NCI-H345 treated with DMSO at 0.1 percent for 48 hours (cell line): ENCODE results near the gene SORBS2.
"Not testable (repeated sequence)": the region's sequence is repeated elsewhere in the genome, so short reads cannot be mapped to it uniquely, and the experiment has no call there.

Experiments used
- DNase-seq: peaks from one replicate; lab custom pipeline; 2025; ENCODE audit not compliant: unreplicated experiment; lab: John Stamatoyannopoulos, UW

Gene SORBS2, protein sequence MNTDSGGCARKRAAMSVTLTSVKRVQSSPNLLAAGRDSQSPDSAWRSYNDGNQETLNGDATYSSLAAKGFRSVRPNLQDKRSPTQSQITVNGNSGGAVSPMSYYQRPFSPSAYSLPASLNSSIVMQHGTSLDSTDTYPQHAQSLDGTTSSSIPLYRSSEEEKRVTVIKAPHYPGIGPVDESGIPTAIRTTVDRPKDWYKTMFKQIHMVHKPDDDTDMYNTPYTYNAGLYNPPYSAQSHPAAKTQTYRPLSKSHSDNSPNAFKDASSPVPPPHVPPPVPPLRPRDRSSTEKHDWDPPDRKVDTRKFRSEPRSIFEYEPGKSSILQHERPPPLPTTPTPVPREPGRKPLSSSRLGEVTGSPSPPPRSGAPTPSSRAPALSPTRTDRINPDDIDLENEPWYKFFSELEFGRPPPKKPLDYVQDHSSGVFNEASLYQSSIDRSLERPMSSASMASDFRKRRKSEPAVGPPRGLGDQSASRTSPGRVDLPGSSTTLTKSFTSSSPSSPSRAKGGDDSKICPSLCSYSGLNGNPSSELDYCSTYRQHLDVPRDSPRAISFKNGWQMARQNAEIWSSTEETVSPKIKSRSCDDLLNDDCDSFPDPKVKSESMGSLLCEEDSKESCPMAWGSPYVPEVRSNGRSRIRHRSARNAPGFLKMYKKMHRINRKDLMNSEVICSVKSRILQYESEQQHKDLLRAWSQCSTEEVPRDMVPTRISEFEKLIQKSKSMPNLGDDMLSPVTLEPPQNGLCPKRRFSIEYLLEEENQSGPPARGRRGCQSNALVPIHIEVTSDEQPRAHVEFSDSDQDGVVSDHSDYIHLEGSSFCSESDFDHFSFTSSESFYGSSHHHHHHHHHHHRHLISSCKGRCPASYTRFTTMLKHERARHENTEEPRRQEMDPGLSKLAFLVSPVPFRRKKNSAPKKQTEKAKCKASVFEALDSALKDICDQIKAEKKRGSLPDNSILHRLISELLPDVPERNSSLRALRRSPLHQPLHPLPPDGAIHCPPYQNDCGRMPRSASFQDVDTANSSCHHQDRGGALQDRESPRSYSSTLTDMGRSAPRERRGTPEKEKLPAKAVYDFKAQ (N-terminal part only)

GRCh38 chr4:185811509-185812364 lies at the start of gene SORBS2:
Gene SORBS2 (minus strand): TSS chr4:185812194. CDS start chr4:185690571, 121,623 bp downstream.
- peak; percentile 80 for DNase-seq

- DNase-seq = no peak
Measured at GRCh38 chr4:185859111-185859510, 47.1 kb upstream of the SORBS2 start.

DNA sequence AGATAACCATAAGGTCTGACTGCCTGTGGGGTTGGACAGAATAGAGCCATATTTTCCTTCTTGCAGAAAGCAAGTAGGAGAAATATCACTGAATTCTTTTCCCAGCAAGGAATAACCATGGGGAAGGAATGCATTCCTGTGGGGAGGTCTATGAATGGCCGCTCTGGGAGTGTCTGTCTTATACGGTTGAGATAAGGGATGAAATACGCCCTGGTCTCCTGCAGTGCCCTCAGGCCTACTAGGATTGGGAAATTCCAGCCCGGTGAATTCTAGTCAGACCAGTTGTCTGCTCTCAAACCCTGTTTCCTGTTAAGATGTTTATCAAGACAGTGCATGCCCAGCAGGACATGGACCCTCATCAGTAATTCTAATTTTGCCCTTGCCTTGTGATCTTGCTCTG lies 45.6 kb upstream of the SORBS2 start:
- not testable (repeated sequence) for DNase-seq

DNA sequence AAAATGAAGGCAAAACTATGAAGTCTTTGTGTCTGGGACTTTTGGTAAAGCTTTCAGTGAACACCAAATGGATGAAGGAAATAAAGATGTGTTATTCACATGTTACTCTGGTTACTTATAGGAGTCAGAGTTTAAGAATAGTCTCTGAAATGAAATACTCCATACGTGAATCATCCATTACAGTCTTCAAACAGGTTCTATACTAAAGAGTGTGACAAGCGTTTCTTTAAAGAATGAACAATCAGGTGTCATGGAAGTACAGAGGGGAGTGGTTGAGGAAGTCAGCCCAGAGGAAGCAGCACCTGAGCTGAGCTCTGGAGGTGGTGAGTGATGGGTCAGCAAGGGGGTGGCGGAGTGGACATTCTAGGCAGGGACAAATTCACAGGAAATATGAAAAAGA lies 41.8 kb upstream of the SORBS2 start:
- DNase-seq = no peak

DNA sequence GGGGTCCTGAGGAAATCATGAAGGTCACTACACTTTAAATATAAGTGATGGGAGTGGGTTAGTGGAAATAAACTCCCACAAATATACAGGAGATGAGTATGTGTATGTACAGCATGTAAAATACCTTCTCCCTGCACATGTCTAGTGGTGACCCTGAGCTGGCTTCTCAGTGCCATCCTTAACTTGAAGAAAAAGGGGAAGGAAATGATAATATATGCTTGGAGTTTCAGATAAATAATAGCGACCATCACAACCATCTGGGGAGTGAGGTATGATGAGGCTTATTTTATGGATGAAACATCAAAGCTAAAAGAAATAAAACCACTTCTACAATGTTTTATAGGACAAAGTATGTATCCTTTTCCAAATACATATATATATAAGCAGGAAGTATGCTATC lies 41.0 kb upstream of the SORBS2 start:
- DNase-seq = no peak

GRCh38 chr4:185849664-185850550 lies 37.9 kb upstream of the SORBS2 start:
- DNase-seq = no peak

- DNase-seq = no peak
Measured at GRCh38 chr4:185847352-185848097, 35.5 kb upstream of the SORBS2 start.

DNA sequence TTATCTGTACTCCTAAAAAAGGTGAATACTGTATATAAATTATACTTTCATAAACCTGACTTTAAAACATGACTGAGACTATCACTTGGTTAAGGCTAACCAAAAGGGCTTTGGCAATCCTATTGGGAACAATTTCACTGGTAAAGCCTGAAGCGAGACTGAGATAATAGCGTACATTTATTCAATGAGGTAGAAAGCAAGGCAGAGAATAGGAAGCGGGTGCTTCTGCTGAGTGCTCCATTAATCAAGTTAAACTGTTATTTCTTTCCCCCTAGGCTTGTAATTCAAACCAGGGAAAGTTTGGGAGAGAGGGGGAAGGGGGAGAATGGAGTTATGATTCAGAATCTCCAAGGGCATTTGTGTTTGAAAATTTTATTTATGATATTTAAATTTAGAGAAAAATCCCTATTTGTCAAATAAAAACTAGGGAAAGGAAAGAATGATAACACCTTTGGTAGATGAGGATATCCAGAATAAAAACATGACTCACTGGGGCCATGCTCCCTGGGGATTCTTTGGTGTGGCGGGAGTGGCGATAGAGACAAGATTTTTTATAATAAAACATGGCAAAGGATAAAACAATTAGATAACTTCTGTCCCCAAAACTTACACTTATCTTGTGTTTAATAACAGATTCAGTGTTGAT lies 34.6 kb upstream of the SORBS2 start:
- DNase-seq = no peak

DNA sequence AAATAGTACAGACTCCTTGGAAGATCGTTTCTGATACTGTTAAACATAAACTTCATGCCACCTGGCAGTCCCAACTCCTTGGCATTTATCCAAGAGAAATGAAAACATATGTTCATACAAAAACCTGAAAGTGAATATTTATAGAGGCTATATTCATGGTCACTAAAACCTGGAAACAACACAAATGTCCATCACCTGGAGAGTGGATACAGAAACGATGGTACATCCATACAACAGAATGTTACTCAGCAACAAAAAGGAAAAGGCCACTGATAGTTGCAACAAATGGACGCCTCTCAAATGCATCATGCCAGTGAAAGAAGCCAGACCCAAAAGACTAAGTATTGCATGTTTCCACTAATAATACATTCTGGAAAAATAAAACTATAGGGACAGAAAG lies 34.0 kb upstream of the SORBS2 start:
- DNase-seq = no peak

GRCh38 chr4:185841451-185841850 lies 29.5 kb upstream of the SORBS2 start:
- no peak for DNase-seq

DNA sequence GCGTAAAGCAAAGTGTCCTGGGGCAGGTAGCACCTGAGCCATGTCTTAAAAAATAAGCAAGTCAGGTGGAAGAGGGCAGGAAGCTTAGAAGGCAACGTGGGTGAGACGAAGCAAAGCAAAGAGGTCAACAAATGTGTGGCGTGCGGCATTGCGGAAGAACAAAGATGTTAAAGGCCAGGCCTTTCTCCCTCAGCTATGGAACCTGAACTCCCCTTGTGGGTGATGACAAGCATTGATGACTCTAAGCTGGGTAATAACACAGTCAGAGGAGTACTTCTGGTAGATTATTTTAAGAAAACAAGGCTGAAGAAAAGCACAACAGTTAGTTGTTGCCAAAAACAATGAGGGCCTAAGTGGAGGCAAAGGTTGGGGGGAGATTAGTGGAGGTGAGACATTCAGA lies 29.0 kb upstream of the SORBS2 start:
- no peak for DNase-seq

DNA sequence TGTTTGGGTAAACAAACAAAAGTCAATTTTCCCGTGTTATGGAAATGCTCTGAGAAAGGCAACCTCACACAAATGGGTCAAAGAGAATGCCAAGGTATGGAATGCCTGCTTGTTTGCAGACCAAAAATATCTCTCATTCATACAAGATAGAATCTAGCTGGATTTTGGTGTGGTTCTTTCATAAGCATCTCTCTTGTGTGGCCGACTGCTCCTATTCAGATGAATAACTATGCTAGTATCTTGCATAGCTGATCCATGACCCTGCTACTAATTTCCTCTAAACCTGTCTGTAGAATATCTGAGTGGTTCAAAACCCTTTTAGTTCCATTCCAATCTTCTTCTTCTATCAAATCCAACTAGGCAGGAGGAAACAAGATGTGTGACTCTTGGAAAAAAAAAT lies 28.2 kb upstream of the SORBS2 start:
- no peak for DNase-seq

DNA sequence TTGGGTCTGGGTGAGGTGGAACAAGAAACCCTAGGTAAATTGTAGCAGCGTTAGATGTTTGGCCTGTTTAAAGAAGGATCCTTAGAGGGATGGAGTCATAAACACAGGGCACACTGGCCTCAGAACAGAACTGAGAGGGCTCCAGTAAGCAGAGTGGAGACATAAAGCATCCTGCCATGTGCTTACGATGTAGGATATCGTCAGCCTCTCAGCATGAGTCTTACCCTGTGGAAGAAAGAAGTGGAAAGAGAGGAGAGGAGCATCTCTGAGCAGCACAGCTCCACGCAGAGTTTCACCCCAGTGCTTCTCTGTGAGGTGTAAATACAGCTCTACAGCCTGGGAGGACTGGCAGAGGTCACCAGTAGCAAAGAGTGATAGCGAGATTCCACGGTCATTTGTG lies 27.8 kb upstream of the SORBS2 start:
- DNase-seq = no peak

- no peak for DNase-seq
Measured at GRCh38 chr4:185839194-185839712, 27.3 kb upstream of the SORBS2 start.

GRCh38 chr4:185838514-185839193 lies 26.7 kb upstream of the SORBS2 start:
- no peak for DNase-seq

DNA sequence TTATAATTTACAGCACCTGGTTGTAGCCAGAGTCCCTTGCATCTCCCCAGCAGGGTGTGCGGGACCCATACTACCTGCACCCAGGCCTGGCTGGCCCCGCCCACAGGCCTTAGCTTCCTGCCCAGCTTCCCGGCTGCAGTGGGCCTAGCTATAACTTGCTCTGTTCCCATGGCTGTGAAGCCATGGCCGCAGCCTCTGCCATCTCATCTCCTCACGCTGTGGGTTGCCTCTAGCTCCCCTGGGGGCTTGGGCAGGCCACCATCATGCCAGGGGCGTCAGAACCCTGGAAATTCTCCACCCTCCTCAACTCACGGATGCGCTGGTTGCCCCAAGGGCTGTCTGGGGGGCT lies 26.1 kb upstream of the SORBS2 start:
- no peak for DNase-seq

DNA sequence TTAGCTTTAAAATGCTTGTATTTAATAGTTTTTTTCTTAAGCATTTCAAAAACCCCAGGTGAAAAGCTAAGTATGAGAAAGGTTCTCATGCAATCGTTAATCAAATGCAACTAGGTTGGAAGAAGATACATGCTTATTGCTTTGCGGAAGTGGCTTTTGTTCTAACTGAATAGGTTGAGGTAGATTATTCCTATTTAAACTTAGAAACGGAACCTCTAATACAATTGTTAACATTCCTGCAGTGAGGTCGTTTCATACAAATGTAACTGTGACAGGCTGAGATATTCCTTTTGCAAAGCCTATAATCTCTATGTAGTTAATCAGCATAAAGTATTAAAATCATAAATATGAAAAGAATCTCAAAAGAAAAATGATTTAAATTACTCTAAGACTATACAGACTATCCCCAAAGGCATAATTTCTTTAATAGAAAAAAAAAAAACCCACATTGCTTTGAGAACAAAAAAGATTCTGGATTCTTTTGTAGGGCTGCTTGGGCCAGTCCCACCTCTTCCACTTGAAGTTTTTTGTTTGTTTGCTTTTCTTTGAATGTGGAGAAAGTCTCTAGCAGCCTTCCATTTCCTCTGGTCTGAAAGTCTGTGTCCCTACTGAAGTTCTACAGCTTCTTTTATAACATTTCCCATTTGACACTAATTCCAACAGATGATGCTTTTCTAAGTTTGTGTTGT lies 25.6 kb upstream of the SORBS2 start:
- DNase-seq = no peak
